Breast epithelium (tissue), 4 donors: ENCODE results near the gene PTMS. TPM values are rescaled to one million over a fixed set of nuclear protein-coding genes. Genes with fewer than 3 reads are reported as not detected.

Source experiments
- DNase-seq, 2 donors: peaks; one replicate each; pipeline ENCODE4 v3.0.0-alpha.2; 2019; ENCODE audit warnings: low spot score in 2 of 2
- H3K27ac ChIP-seq, 2 donors: fragments of 200-600 bp; sonication (generic) in 1 of 2; one replicate each; pipeline ENCODE4 v1.5.1; 2016 to 2019; ENCODE audit warnings: mild to moderate bottlenecking in 1 of 2
- H3K27me3 ChIP-seq, 2 donors: fragments of 200-600 bp; sonication (generic) in 1 of 2; one replicate each; pipeline versions ENCODE4 v1.5.1 to v1.6.0; 2017 to 2019; ENCODE audit warnings: control low read depth in 1 of 2, mild to moderate bottlenecking in 1 of 2
- H3K36me3 ChIP-seq: fragments of 200-600 bp; one replicate; pipeline ENCODE4 v1.5.1; 2019
- H3K4me1 ChIP-seq, 2 donors: fragments of 200-600 bp; sonication (generic); one replicate each; pipeline ENCODE4 v1.5.1; 2016 to 2019; ENCODE audit warnings: control low read depth in 1 of 2
- H3K4me3 ChIP-seq, 3 donors: fragments of 200-600 bp; sonication (generic); 1 replicate in 2 of 3; 2 replicates in 1 of 3; pipeline ENCODE4 v1.5.1; 2016 to 2019; ENCODE audit warnings: mild to moderate bottlenecking in 3 of 3, moderate library complexity in 2 of 3
- H3K9me3 ChIP-seq, 2 donors: fragments of 200-600 bp; sonication (generic) in 1 of 2; one replicate each; pipeline ENCODE4 v1.5.1; 2016 to 2019; ENCODE audit warnings: control low read depth in 1 of 2
- POLR2A ChIP-seq: fragments of 450-650 bp; IDR thresholded peaks from one replicate; pipeline ENCODE4 v1.6.1; 2016; ENCODE audit warnings: antibody characterized with exemption, mild to moderate bottlenecking, moderate library complexity
- POLR2AphosphoS5 ChIP-seq, 3 donors: sonication (generic); formaldehyde crosslinking; IDR thresholded peaks; one replicate each; pipeline ENCODE4 v1.6.1; 2017; ENCODE audit warnings: antibody characterized with exemption in 3 of 3
- intact Hi-C: fragments of 100-400 bp; cut with DNase I; formaldehyde crosslinking; loops from one replicate; pipeline ENCODE4 v1.15.1; 2023; ENCODE audit warnings: low total_unique reads
- total RNA-seq, 3 donors: library from RNA; depleted of rRNA; stranded (reverse); fragments of >200 nt; gene quantifications; one replicate each; pipeline ENCODE4 v1.1.0, GENCODE V29; 2016
- TF ChIP-seq, protein P1 (sequence below), 3 donors: fragments of 450-650 bp; IDR thresholded peaks; one replicate each; pipeline ENCODE4 v1.5.1; 2016 to 2017; ENCODE audit warnings: antibody characterized with exemption in 3 of 3, mild to moderate bottlenecking in 3 of 3, moderate library complexity in 3 of 3

Gene PTMS
- total RNA-seq, 3 donors from 2014 or later = 70.9 to 101 (median 85.8) TPM

GRCh38 chr12:6771509-6772330, 5.6 kb downstream of the PTMS start:
- no peaks in the 10 kb centered on the region for H3K9me3 ChIP-seq
- peaks cover 4 to 23% of the 10 kb centered on the region in 2 donors for H3K4me1 ChIP-seq
- no peak for TF ChIP-seq POLR2A
- TF ChIP-seq, protein P1, sequence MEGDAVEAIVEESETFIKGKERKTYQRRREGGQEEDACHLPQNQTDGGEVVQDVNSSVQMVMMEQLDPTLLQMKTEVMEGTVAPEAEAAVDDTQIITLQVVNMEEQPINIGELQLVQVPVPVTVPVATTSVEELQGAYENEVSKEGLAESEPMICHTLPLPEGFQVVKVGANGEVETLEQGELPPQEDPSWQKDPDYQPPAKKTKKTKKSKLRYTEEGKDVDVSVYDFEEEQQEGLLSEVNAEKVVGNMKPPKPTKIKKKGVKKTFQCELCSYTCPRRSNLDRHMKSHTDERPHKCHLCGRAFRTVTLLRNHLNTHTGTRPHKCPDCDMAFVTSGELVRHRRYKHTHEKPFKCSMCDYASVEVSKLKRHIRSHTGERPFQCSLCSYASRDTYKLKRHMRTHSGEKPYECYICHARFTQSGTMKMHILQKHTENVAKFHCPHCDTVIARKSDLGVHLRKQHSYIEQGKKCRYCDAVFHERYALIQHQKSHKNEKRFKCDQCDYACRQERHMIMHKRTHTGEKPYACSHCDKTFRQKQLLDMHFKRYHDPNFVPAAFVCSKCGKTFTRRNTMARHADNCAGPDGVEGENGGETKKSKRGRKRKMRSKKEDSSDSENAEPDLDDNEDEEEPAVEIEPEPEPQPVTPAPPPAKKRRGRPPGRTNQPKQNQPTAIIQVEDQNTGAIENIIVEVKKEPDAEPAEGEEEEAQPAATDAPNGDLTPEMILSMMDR (IDR thresholded peaks at IDR 0.05) = no peak
- peak in 1 of 3 donors; percentile 15 for TF ChIP-seq POLR2AphosphoS5 (IDR thresholded peaks at IDR 0.05)
- peak overlapping the region in 1 of 3 donors; percentile 39 for H3K4me3 ChIP-seq
- intact Hi-C loops = no loop called here
- H3K36me3 ChIP-seq = no peaks in the 10 kb centered on the region
- DNase-seq = no peak
- H3K27me3 ChIP-seq = no peaks in the 10 kb centered on the region
- H3K27ac ChIP-seq = peak overlapping the region; percentile 26 to 60

GRCh38 chr12:6772331-6772695, 6.2 kb downstream of the PTMS start, which contains the start of gene LAG3:
LAG3 (plus strand) TSS chr12:6772520; CDS start chr12:6772853, 333 bp downstream.
- Histone ChIP-seq H3K4me3 (peak within 1 kb of the TSS in 1 of 3 donors; percentile 46), H3K4me1 (peaks cover 4 to 23% of the 10 kb centered on the region in 2 donors), H3K36me3 (no peaks in the 10 kb centered on the region), H3K27me3 (no peaks in the 10 kb centered on the region), H3K9me3 (no peaks in the 10 kb centered on the region), H3K27ac (peak within 1 kb of the TSS; percentile 26 to 60)
- intact Hi-C loops = no loop called here
- no peak for DNase-seq
- TF ChIP-seq, protein P1 (IDR thresholded peaks at IDR 0.05) = no peak
- no peak for TF ChIP-seq POLR2A
- no peak for TF ChIP-seq POLR2AphosphoS5 (IDR thresholded peaks at IDR 0.05)

DNA sequence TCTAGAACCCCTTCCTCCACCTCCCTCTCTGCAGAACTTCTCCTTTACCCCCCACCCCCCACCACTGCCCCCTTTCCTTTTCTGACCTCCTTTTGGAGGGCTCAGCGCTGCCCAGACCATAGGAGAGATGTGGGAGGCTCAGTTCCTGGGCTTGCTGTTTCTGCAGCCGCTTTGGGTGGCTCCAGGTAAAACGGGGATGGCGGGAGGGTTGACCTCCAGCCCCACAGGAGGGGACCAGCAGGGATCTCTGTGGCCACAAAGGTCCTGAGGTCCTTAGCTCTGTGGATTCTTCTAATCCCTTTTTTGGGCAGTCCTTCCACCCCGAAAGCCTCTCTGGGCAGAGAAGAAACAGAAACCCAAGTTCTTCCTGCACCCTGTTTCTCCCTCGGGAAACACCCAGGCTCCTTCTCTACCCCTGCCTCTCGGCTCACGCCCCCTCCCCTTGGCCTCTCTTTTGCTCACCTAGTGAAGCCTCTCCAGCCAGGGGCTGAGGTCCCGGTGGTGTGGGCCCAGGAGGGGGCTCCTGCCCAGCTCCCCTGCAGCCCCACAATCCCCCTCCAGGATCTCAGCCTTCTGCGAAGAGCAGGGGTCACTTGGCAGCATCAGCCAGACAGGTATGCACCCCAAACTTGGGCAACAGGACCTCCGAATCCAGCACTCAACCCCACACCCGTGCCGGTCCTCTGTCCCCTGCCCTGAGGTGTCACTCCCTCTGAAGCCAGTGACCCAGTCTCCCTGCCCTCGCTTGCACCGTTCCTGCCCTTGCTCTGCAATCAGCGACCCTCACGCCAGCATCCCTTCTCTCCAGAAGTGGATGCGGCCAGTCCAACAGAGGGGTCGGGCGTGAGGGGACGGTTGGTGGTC, 6.8 kb downstream of the PTMS start:
- Histone ChIP-seq H3K4me3 (peak overlapping the region in 1 of 3 donors; percentile 46), H3K27ac (no peak overlapping the region), H3K9me3 (no peaks in the 10 kb centered on the region), H3K27me3 (no peaks in the 10 kb centered on the region), H3K4me1 (peaks cover 4 to 22% of the 10 kb centered on the region in 2 donors), H3K36me3 (no peaks in the 10 kb centered on the region)
- DNase-seq = no peak
- TF ChIP-seq, protein P1 (IDR thresholded peaks at IDR 0.05) = no peak
- TF ChIP-seq POLR2AphosphoS5 (IDR thresholded peaks at IDR 0.05) (no peak), POLR2A (no peak)
- intact Hi-C loops = no loop called here

DNA sequence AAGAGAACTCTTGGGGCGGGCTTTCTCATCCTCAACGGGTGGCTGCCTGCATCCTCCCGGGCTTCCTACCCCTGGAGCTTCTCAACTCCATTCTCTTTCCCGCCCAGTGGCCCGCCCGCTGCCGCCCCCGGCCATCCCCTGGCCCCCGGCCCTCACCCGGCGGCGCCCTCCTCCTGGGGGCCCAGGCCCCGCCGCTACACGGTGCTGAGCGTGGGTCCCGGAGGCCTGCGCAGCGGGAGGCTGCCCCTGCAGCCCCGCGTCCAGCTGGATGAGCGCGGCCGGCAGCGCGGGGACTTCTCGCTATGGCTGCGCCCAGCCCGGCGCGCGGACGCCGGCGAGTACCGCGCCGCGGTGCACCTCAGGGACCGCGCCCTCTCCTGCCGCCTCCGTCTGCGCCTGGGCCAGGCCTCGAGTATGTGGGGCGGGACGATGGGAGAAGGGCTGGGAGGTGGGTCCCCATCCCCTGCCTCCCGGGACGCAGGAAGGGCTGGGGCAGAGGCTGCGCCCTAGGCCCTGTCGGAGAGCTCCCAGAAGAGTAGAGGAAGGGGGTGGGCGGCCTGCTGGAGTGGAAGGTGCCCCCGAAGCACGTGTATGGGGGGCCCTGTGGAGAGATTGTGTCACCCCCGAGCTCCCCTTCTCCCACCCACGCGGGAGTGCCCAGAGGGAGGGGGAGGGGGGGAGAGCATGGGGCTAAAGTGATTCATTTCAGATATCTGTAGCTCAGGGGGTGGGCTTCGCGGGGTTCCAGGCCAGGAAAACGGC, 7.6 kb downstream of the PTMS start:
- intact Hi-C loops = no loop called here
- H3K27me3 ChIP-seq = no peaks in the 10 kb centered on the region
- peak overlapping the region in 1 of 3 donors; percentile 46 for H3K4me3 ChIP-seq
- DNase-seq = no peak
- no peaks in the 10 kb centered on the region for H3K9me3 ChIP-seq
- H3K27ac ChIP-seq = peak overlapping the region in 1 of 2 donors; percentile 9
- TF ChIP-seq POLR2A = no peak
- no peak for TF ChIP-seq POLR2AphosphoS5 (IDR thresholded peaks at IDR 0.05)
- TF ChIP-seq, protein P1 (IDR thresholded peaks at IDR 0.05) = no peak
- no peaks in the 10 kb centered on the region for H3K36me3 ChIP-seq
- peaks cover 2 to 13% of the 10 kb centered on the region in 2 donors for H3K4me1 ChIP-seq
